ENCODE results near the gene LRRN3.

Gene LRRN3

GRCh38 chr7:111160297-111160696, 69.4 kb downstream of the LRRN3 start:
- Histone ChIP-seq H3K9me3 (ENCODE audit: control insufficient read depth, low read length) (no peaks in the 10 kb centered on the region), H2AFZ (no peak overlapping the region), H3K36me3 (ENCODE audit: control insufficient read depth, insufficient read depth, low read length) (no peaks in the 10 kb centered on the region), H3K27ac (no peak overlapping the region), H3K9ac (no peak overlapping the region), H3K79me2 (no peaks in the 10 kb centered on the region), H3K4me1 (no peaks in the 10 kb centered on the region), H3K4me2 (ENCODE audit: low read length) (no peak overlapping the region), H3K4me3 (ENCODE audit: low read depth, low read length) (no peak overlapping the region), H3K27me3 (ENCODE audit: control insufficient read depth, insufficient read depth, low read length) (no peaks in the 10 kb centered on the region)
- TF ChIP-seq CTCF (IDR thresholded peaks at IDR 0.05) = no peak

GRCh38 chr7:111162692-111163091, 71.8 kb downstream of the LRRN3 start:
- no peak for TF ChIP-seq CTCF (IDR thresholded peaks at IDR 0.05)
- Histone ChIP-seq H3K9me3 (ENCODE audit: control insufficient read depth, low read length) (no peaks in the 10 kb centered on the region), H3K79me2 (no peaks in the 10 kb centered on the region), H3K4me2 (ENCODE audit: low read length) (no peak overlapping the region), H3K4me1 (no peaks in the 10 kb centered on the region), H3K9ac (no peak overlapping the region), H2AFZ (no peak overlapping the region), H3K27me3 (ENCODE audit: control insufficient read depth, insufficient read depth, low read length) (no peaks in the 10 kb centered on the region), H3K4me3 (ENCODE audit: low read depth, low read length) (no peak overlapping the region), H3K27ac (no peak overlapping the region), H3K36me3 (ENCODE audit: control insufficient read depth, insufficient read depth, low read length) (no peaks in the 10 kb centered on the region)

- H3K79me2 ChIP-seq = no peaks in the 10 kb centered on the region
- H3K4me1 ChIP-seq = no peaks in the 10 kb centered on the region
- H3K9me3 ChIP-seq (ENCODE audit: control insufficient read depth, low read length) = no peaks in the 10 kb centered on the region
- no peak overlapping the region for H3K4me3 ChIP-seq (ENCODE audit: low read depth, low read length)
- H2AFZ ChIP-seq = no peak overlapping the region
- H3K4me2 ChIP-seq (ENCODE audit: low read length) = no peak overlapping the region
- H3K36me3 ChIP-seq (ENCODE audit: control insufficient read depth, insufficient read depth, low read length) = no peaks in the 10 kb centered on the region
- H3K9ac ChIP-seq = no peak overlapping the region
- no peak overlapping the region for H3K27ac ChIP-seq
- no peak for TF ChIP-seq CTCF (IDR thresholded peaks at IDR 0.05)
- no peaks in the 10 kb centered on the region for H3K27me3 ChIP-seq (ENCODE audit: control insufficient read depth, insufficient read depth, low read length)
These were observed 73.5 kb downstream of the LRRN3 start for GRCh38 chr7:111164442-111164841.

- H3K79me2 ChIP-seq = no peaks in the 10 kb centered on the region
- no peaks in the 10 kb centered on the region for H3K9me3 ChIP-seq (ENCODE audit: control insufficient read depth, low read length)
- no peak for TF ChIP-seq CTCF (IDR thresholded peaks at IDR 0.05)
- H3K36me3 ChIP-seq (ENCODE audit: control insufficient read depth, insufficient read depth, low read length) = no peaks in the 10 kb centered on the region
- no peaks in the 10 kb centered on the region for H3K4me1 ChIP-seq
- H2AFZ ChIP-seq = no peak overlapping the region
- H3K4me3 ChIP-seq (ENCODE audit: low read depth, low read length) = no peak overlapping the region
- H3K4me2 ChIP-seq (ENCODE audit: low read length) = no peak overlapping the region
- H3K9ac ChIP-seq = no peak overlapping the region
- no peak overlapping the region for H3K27ac ChIP-seq
- no peaks in the 10 kb centered on the region for H3K27me3 ChIP-seq (ENCODE audit: control insufficient read depth, insufficient read depth, low read length)
These were observed 77.3 kb downstream of the LRRN3 start for GRCh38 chr7:111168182-111168581.

GRCh38 chr7:111172564-111173257, 81.8 kb downstream of the LRRN3 start:
- Histone ChIP-seq H3K27me3 (ENCODE audit: control insufficient read depth, insufficient read depth, low read length) (no peaks in the 10 kb centered on the region), H3K4me3 (ENCODE audit: low read depth, low read length) (no peak overlapping the region), H3K79me2 (no peaks in the 10 kb centered on the region), H3K4me2 (ENCODE audit: low read length) (no peak overlapping the region), H3K9me3 (ENCODE audit: control insufficient read depth, low read length) (no peaks in the 10 kb centered on the region), H2AFZ (no peak overlapping the region), H3K36me3 (ENCODE audit: control insufficient read depth, insufficient read depth, low read length) (no peaks in the 10 kb centered on the region), H3K4me1 (no peaks in the 10 kb centered on the region), H3K9ac (no peak overlapping the region), H3K27ac (no peak overlapping the region)
- no peak for TF ChIP-seq CTCF (IDR thresholded peaks at IDR 0.05)
